Measurements from ENCODE around the gene FMN1.

GRCh38 chr15:32869776-32870175, 324.7 kb downstream of the FMN1 start:
- TF ChIP-seq ELF4 (CRISPR knock-in tag; IDR thresholded peaks at IDR 0.05; ENCODE audit: low read depth) (no peak), CTCF (IDR thresholded peaks at IDR 0.05) (no peak), FOXP1 (CRISPR knock-in tag; IDR thresholded peaks at IDR 0.05; ENCODE audit: borderline replicate concordance) (no peak), ATF2 (CRISPR knock-in tag; IDR thresholded peaks at IDR 0.05; ENCODE audit: borderline replicate concordance, low read depth) (no peak), ZBTB43 (CRISPR knock-in tag; IDR thresholded peaks at IDR 0.05) (no peak)
